ENCODE measurements around the gene AKAP13. TPM values are rescaled to one million over a fixed set of nuclear protein-coding genes. Genes with fewer than 3 reads are reported as not detected.

Gene AKAP13
- total RNA-seq, 3 donors from 2014 or later: 198 to 331 (median 259) TPM

GRCh38 chr15:85396554-85396953 is 16.2 kb downstream of the AKAP13 start:
- DNase-seq (ENCODE audit: low spot score in 2 of 2): no peak
- H3K4me3 ChIP-seq: no peak overlapping the region
- no peaks in the 10 kb centered on the region for H3K36me3 ChIP-seq
- peaks cover 0 to 4% of the 10 kb centered on the region in 2 donors for H3K4me1 ChIP-seq
- no peaks in the 10 kb centered on the region for H3K9me3 ChIP-seq
- no peak overlapping the region for H3K27ac ChIP-seq
- TF ChIP-seq POLR2A (IDR thresholded peaks at IDR 0.05) (no peak), POLR2AphosphoS5 (IDR thresholded peaks at IDR 0.05) (no peak), CTCF (IDR thresholded peaks at IDR 0.05) (no peak)
- intact Hi-C loops (cut with DNase I; ENCODE audit: low total_unique reads): no loop called here
- H3K27me3 ChIP-seq: no peaks in the 10 kb centered on the region

GRCh38 chr15:85397151-85397550 is 16.7 kb downstream of the AKAP13 start:
- no peak overlapping the region for H3K4me3 ChIP-seq
- H3K27ac ChIP-seq: no peak overlapping the region
- DNase-seq (ENCODE audit: low spot score in 2 of 2): no peak
- intact Hi-C loops (cut with DNase I; ENCODE audit: low total_unique reads): no loop called here
- no peaks in the 10 kb centered on the region for H3K36me3 ChIP-seq
- H3K4me1 ChIP-seq: peaks cover 0 to 4% of the 10 kb centered on the region in 2 donors
- no peaks in the 10 kb centered on the region for H3K27me3 ChIP-seq
- TF ChIP-seq CTCF (IDR thresholded peaks at IDR 0.05) (no peak), POLR2A (IDR thresholded peaks at IDR 0.05) (no peak), POLR2AphosphoS5 (IDR thresholded peaks at IDR 0.05) (no peak)
- no peaks in the 10 kb centered on the region for H3K9me3 ChIP-seq

DNA sequence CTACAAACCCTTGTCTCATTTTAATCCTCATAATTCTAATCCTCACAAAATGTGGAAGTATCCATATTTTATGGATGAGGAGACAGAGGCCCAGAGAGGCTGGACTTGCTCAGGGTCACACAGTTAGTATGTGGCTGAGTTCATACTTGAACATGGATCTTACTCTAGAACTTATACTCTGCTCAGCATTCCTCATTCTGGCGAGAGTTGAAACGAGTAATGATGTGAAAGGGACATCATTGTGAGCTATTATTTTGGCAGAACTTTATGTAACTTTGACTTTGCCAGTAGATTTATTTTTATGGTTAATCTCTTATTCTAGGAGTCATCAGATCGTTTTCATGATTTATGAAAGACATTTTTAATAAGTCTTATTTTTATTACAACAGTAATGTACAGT is 17.5 kb downstream of the AKAP13 start:
- TF ChIP-seq POLR2AphosphoS5 (IDR thresholded peaks at IDR 0.05): no peak
- intact Hi-C loops (cut with DNase I; ENCODE audit: low total_unique reads): no loop called here
- no peaks in the 10 kb centered on the region for H3K27me3 ChIP-seq
- no peaks in the 10 kb centered on the region for H3K9me3 ChIP-seq
- peaks cover 0 to 4% of the 10 kb centered on the region in 2 donors for H3K4me1 ChIP-seq
- no peaks in the 10 kb centered on the region for H3K36me3 ChIP-seq
- no peak overlapping the region for H3K4me3 ChIP-seq
- H3K27ac ChIP-seq: no peak overlapping the region
- no peak for DNase-seq (ENCODE audit: low spot score in 2 of 2)

DNA sequence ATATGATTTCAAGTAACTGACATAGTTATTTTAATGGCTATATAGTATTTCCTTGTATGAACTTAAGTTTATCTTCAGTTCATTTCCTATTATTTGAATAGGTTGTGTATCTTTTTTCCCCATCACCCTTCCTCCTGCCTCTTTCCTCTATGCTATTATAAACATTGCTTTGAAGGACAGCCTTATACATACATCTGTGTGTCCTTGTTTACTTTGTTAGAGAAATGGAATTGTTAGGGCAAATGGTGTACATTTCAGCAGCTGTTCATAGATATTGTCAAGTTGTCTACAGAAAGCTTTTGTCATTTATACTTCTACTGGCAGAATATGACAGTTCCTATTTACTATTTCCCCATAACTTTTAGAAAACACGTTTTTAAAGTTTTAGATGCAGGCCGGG is 18.4 kb downstream of the AKAP13 start:
- Histone ChIP-seq H3K9me3 (no peaks in the 10 kb centered on the region), H3K4me1 (peaks cover 0 to 4% of the 10 kb centered on the region in 2 donors), H3K27ac (no peak overlapping the region), H3K4me3 (no peak overlapping the region), H3K27me3 (no peaks in the 10 kb centered on the region), H3K36me3 (no peaks in the 10 kb centered on the region)
- intact Hi-C loops (cut with DNase I; ENCODE audit: low total_unique reads): no loop called here
- TF ChIP-seq POLR2AphosphoS5 (IDR thresholded peaks at IDR 0.05): no peak
- no peak for DNase-seq (ENCODE audit: low spot score in 2 of 2)

GRCh38 chr15:85399627-85400026 is 19.2 kb downstream of the AKAP13 start:
- H3K36me3 ChIP-seq: no peaks in the 10 kb centered on the region
- no peaks in the 10 kb centered on the region for H3K27me3 ChIP-seq
- H3K9me3 ChIP-seq: no peaks in the 10 kb centered on the region
- no peak overlapping the region for H3K27ac ChIP-seq
- peaks cover 0 to 4% of the 10 kb centered on the region in 2 donors for H3K4me1 ChIP-seq
- intact Hi-C loops (cut with DNase I; ENCODE audit: low total_unique reads): no loop called here
- no peak overlapping the region for H3K4me3 ChIP-seq
- TF ChIP-seq CTCF (IDR thresholded peaks at IDR 0.05) (no peak), POLR2AphosphoS5 (IDR thresholded peaks at IDR 0.05) (no peak), POLR2A (IDR thresholded peaks at IDR 0.05) (no peak)
- DNase-seq (ENCODE audit: low spot score in 2 of 2): no peak

DNA sequence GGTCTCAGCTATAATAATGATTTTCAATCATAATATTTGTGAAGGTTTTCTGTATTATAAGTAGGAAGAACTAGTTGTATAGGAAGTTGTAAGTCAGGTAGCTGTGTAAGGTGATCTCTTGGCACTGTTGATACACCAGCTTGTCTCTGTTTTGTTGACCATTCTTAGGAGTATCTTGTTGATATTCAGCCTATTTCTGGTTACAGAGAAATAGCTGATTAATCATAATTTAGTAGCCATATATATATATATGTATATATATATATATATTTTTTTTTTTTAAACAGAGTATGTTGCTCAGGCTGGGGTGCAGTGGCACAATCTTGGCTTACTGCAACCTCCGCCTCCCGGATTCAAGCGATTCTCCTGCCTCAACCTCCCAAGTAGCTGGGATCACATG is 20.2 kb downstream of the AKAP13 start:
- Histone ChIP-seq H3K4me1 (peaks cover 0 to 4% of the 10 kb centered on the region in 2 donors), H3K27ac (no peak overlapping the region), H3K9me3 (no peaks in the 10 kb centered on the region), H3K27me3 (no peaks in the 10 kb centered on the region), H3K36me3 (no peaks in the 10 kb centered on the region), H3K4me3 (no peak overlapping the region)
- no peak for DNase-seq (ENCODE audit: low spot score in 2 of 2)
- intact Hi-C loops (cut with DNase I; ENCODE audit: low total_unique reads): no loop called here
- TF ChIP-seq CTCF (IDR thresholded peaks at IDR 0.05): no peak
- TF ChIP-seq POLR2A (IDR thresholded peaks at IDR 0.05): no peak
- TF ChIP-seq POLR2AphosphoS5 (IDR thresholded peaks at IDR 0.05): no peak

Measured in breast epithelium (tissue), 4 donors.